Panc1 (cell line): ENCODE data around the gene UGGT2. TPM values are rescaled to one million over a fixed set of nuclear protein-coding genes. Genes with fewer than 3 reads are reported as not detected.

ENCODE experiments used
- ATAC-seq: fragments of 200-7000 bp; cut with Tn5 transposase; 2 replicates; pipeline ENCODE4 v1.9.1; 2020; ENCODE audit warnings: mild to moderate bottlenecking, moderate library complexity
- BruUV-seq: library from RNA; stranded (reverse); fragments of 400-500 nt; replicated peaks from 2 replicates; lab custom pipeline; 2021; lab: Mats Ljungman, UMichigan
- CTCF ChIA-PET: fragments of 300-600 bp; sonication (Branson Sonifier 250); formaldehyde crosslinking; loops from one replicate; lab custom pipeline; 2022; ENCODE audit warnings: antibody characterized with exemption; lab: Charles Lee
- POLR2A ChIA-PET: fragments of 300-600 bp; sonication (Branson Sonifier 250); formaldehyde crosslinking; loops from one replicate; lab custom pipeline; 2022; ENCODE audit warnings: antibody characterized with exemption; lab: Charles Lee
- DNase-seq: peaks from one replicate; pipeline ENCODE4 v3.0.0-alpha.2; 2010; ENCODE audit warnings: low read depth, low spot score
- H3K27ac ChIP-seq: 2 replicates; pipeline ENCODE4 v1.5.1; 2011; ENCODE audit warnings: mild to moderate bottlenecking, low read length, inconsistent platforms
- H3K27me3 ChIP-seq: fragments of 200-500 bp; sonication (Bioruptor generic); 2 replicates; pipeline ENCODE4 v1.6.0; 2014; ENCODE audit warnings: low read length, inconsistent platforms; ENCODE audit not compliant: control insufficient read depth, insufficient read depth
- H3K36me3 ChIP-seq: fragments of 200-500 bp; sonication (Bioruptor generic); 2 replicates; pipeline ENCODE4 v1.5.1; 2014; ENCODE audit warnings: inconsistent platforms, mild to moderate bottlenecking, low read length, moderate library complexity; ENCODE audit not compliant: control insufficient read depth, insufficient read depth
- H3K4me1 ChIP-seq: 2 replicates; pipeline ENCODE4 v1.5.1; 2011; ENCODE audit warnings: inconsistent platforms, mild to moderate bottlenecking, low read length, moderate library complexity; ENCODE audit not compliant: control insufficient read depth, insufficient read depth
- H3K4me3 ChIP-seq, 2 experiments: 2 replicates each; pipeline ENCODE4 v1.5.1; 2011 to 2012; ENCODE audit warnings: low read depth in 2 of 2, low read length in 2 of 2, mild to moderate bottlenecking in 2 of 2, inconsistent platforms in 1 of 2, moderate library complexity in 1 of 2
- H3K9me3 ChIP-seq: fragments of 200-500 bp; sonication (Bioruptor generic); 2 replicates; pipeline ENCODE4 v1.5.1; 2014; ENCODE audit warnings: low read depth, mild to moderate bottlenecking, inconsistent platforms, low read length, moderate library complexity; ENCODE audit not compliant: control insufficient read depth, insufficient read depth
- POLR2AphosphoS5 ChIP-seq: IDR thresholded peaks from 2 replicates; pipeline ENCODE4 v1.6.1; 2012; ENCODE audit warnings: mild to moderate bottlenecking, low read depth, low read length, moderate library complexity
- REST ChIP-seq, 2 experiments: IDR thresholded peaks; 2 replicates each; pipeline ENCODE4 v1.6.1; 2011 to 2012; ENCODE audit warnings: low read depth in 2 of 2, control low read depth in 1 of 2, low read length in 1 of 2, mild to moderate bottlenecking in 1 of 2, moderate library complexity in 1 of 2; ENCODE audit not compliant: insufficient read depth in 1 of 2
- SIN3A ChIP-seq: IDR thresholded peaks from 2 replicates; pipeline ENCODE4 v1.6.1; 2012; ENCODE audit warnings: low read depth, mild to moderate bottlenecking, low read length, moderate library complexity, borderline replicate concordance; ENCODE audit not compliant: insufficient read depth
- TCF7L2 ChIP-seq: IDR thresholded peaks from 2 replicates; pipeline ENCODE4 v1.6.1; 2011; ENCODE audit warnings: mild to moderate bottlenecking, low read depth, low read length, inconsistent platforms
- in situ Hi-C: cut with HindIII; loops from 2 replicates; pipeline ENCODE4 v1.10.0; 2016; ENCODE audit warnings: low sequenced_read_pairs, low pct_unique_long_range_greater_than_20kb
- intact Hi-C: fragments of 100-400 bp; cut with micrococcal nuclease; formaldehyde crosslinking; loops from one replicate; pipeline ENCODE4 v1.10.0; 2022; ENCODE audit not compliant: unreplicated experiment
- total RNA-seq: library from RNA; stranded (reverse); gene quantifications from one replicate; pipeline ENCODE4 v1.2.1, GENCODE V29; 2021; ENCODE audit not compliant: unreplicated experiment
- TF ChIP-seq, protein P1 (sequence below): fragments of 450-650 bp; IDR thresholded peaks from 2 replicates; pipeline ENCODE4 v1.5.1; 2017; ENCODE audit warnings: mild to moderate bottlenecking

Gene UGGT2
- total RNA-seq, 1 experiment from 2014 or later, result 22.9 TPM

DNA sequence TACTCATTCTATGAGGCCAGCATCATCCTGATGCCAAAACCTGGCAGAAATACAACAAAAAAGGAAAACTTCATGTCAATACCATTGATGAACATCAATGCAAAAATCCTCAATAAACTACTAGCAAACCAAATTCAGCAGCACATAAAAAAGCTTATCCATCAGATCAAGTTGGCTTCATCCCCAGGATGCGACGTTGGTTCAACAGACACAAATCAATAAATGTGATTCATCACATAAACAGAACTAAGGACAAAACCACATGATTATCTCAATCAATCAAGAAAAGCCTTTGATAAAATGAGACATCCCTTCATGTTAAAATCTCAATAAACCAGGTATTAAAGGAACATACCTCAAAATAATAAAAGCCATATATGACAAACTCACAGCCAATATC, 134.3 kb downstream of the UGGT2 start:
- H3K4me3 ChIP-seq, result no peak overlapping the region

GRCh38 chr13:95914991-95915501, 138.2 kb downstream of the UGGT2 start:
- ATAC-seq (no peak), DNase-seq (no peak)
- Histone ChIP-seq H3K4me3 (no peak overlapping the region), H3K36me3 (no peaks in the 10 kb centered on the region), H3K9me3 (no peaks in the 10 kb centered on the region), H3K27ac (no peak overlapping the region), H3K4me1 (no peaks in the 10 kb centered on the region), H3K27me3 (no peaks in the 10 kb centered on the region)
- no TSS peak for BruUV-seq
- in situ Hi-C loops, result no loop called here
- CTCF ChIA-PET, result no interaction called here
- TF ChIP-seq TCF7L2, result no peak
- TF ChIP-seq, protein P1, sequence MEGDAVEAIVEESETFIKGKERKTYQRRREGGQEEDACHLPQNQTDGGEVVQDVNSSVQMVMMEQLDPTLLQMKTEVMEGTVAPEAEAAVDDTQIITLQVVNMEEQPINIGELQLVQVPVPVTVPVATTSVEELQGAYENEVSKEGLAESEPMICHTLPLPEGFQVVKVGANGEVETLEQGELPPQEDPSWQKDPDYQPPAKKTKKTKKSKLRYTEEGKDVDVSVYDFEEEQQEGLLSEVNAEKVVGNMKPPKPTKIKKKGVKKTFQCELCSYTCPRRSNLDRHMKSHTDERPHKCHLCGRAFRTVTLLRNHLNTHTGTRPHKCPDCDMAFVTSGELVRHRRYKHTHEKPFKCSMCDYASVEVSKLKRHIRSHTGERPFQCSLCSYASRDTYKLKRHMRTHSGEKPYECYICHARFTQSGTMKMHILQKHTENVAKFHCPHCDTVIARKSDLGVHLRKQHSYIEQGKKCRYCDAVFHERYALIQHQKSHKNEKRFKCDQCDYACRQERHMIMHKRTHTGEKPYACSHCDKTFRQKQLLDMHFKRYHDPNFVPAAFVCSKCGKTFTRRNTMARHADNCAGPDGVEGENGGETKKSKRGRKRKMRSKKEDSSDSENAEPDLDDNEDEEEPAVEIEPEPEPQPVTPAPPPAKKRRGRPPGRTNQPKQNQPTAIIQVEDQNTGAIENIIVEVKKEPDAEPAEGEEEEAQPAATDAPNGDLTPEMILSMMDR, result no peak
- TF ChIP-seq POLR2AphosphoS5, result no peak
- no peak for TF ChIP-seq REST (IDR thresholded peaks at IDR 0.05; ENCODE audit: insufficient read depth in 1 of 2, low read depth in 2 of 2, low read length in 1 of 2)
- TF ChIP-seq SIN3A, result no peak
- intact Hi-C loops, result no loop called here
- POLR2A ChIA-PET, result no interaction called here

More for the DNA sequence above, 134.3 kb downstream of the UGGT2 start:
- no peak for TF ChIP-seq TCF7L2
- TF ChIP-seq POLR2AphosphoS5, result no peak
- no peak for TF ChIP-seq SIN3A
- TF ChIP-seq REST (IDR thresholded peaks at IDR 0.05; ENCODE audit: insufficient read depth in 1 of 2, low read depth in 2 of 2, low read length in 1 of 2), result no peak
- TF ChIP-seq, protein P1, result no peak
- Histone ChIP-seq H3K27me3 (no peaks in the 10 kb centered on the region), H3K27ac (no peak overlapping the region), H3K9me3 (no peaks in the 10 kb centered on the region), H3K36me3 (no peaks in the 10 kb centered on the region), H3K4me1 (no peaks in the 10 kb centered on the region)
- ChIA-PET POLR2A (no interaction called here), CTCF (no interaction called here)
- DNase-seq, result no peak
- in situ Hi-C loops, result no loop called here
- BruUV-seq, result no TSS peak
- intact Hi-C loops, result no loop called here
- no peak for ATAC-seq
